Bronchial epithelial cell (primary cell): Measurements from ENCODE around the gene OSBPL3. TPM values are rescaled to one million over a fixed set of nuclear protein-coding genes. Genes with fewer than 3 reads are reported as not detected.

Experiments used
- DNase-seq: peaks from one replicate; pipeline ENCODE4 v3.0.0-alpha.2; 2010; ENCODE audit warnings: low read depth
- FAIRE-seq: peaks from 2 replicates; lab custom pipeline; 2011; peaks lifted over from hg19 to GRCh38; lab: Jason Lieb, UNC
- H3K27me3 ChIP-seq: 2 replicates; pipeline ENCODE4 v1.5.1; 2011; ENCODE audit warnings: low read length; ENCODE audit not compliant: control insufficient read depth, insufficient read depth
- H3K36me3 ChIP-seq: 2 replicates; pipeline ENCODE4 v1.5.1; 2011; ENCODE audit warnings: low read length; ENCODE audit not compliant: control insufficient read depth, insufficient read depth
- H3K4me3 ChIP-seq: 2 replicates; pipeline ENCODE4 v1.5.1; 2011; ENCODE audit warnings: mild to moderate bottlenecking, low read depth, low read length, control low read depth
- total RNA-seq: library from RNA; depleted of rRNA; stranded (reverse); fragments of >200 nt; gene quantifications from 2 replicates; pipeline ENCODE4 v1.2.1, GENCODE V29; 2014
- TF ChIP-seq, protein P1 (sequence below): IDR thresholded peaks from 2 replicates; pipeline ENCODE4 v1.5.1; 2011; ENCODE audit warnings: mild to moderate bottlenecking, moderate library complexity, low read length, control low read depth, inconsistent platforms; ENCODE audit not compliant: insufficient read depth, severe bottlenecking

Gene OSBPL3
- total RNA-seq, 1 donor from 2014 or later, result 25.0 TPM

- DNase-seq, result no peak
- no peak overlapping the region for H3K4me3 ChIP-seq
- no peak for FAIRE-seq
- H3K27me3 ChIP-seq, result no peaks in the 10 kb centered on the region
- H3K36me3 ChIP-seq, result no peaks in the 10 kb centered on the region
- TF ChIP-seq, protein P1, sequence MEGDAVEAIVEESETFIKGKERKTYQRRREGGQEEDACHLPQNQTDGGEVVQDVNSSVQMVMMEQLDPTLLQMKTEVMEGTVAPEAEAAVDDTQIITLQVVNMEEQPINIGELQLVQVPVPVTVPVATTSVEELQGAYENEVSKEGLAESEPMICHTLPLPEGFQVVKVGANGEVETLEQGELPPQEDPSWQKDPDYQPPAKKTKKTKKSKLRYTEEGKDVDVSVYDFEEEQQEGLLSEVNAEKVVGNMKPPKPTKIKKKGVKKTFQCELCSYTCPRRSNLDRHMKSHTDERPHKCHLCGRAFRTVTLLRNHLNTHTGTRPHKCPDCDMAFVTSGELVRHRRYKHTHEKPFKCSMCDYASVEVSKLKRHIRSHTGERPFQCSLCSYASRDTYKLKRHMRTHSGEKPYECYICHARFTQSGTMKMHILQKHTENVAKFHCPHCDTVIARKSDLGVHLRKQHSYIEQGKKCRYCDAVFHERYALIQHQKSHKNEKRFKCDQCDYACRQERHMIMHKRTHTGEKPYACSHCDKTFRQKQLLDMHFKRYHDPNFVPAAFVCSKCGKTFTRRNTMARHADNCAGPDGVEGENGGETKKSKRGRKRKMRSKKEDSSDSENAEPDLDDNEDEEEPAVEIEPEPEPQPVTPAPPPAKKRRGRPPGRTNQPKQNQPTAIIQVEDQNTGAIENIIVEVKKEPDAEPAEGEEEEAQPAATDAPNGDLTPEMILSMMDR, result no peak
These were observed 206.3 kb downstream of the OSBPL3 start for GRCh38 chr7:24773646-24774045.

- no peaks in the 10 kb centered on the region for H3K27me3 ChIP-seq
- DNase-seq (no peak), FAIRE-seq (no peak)
- TF ChIP-seq, protein P1, result no peak
- H3K36me3 ChIP-seq, result no peaks in the 10 kb centered on the region
- no peak overlapping the region for H3K4me3 ChIP-seq
These were observed 210.1 kb downstream of the OSBPL3 start for GRCh38 chr7:24769851-24770250.

- H3K27me3 ChIP-seq, result peaks cover 2% of the 10 kb centered on the region
- H3K36me3 ChIP-seq, result no peaks in the 10 kb centered on the region
- TF ChIP-seq, protein P1, result no peak
- DNase-seq (no peak), FAIRE-seq (no peak)
- no peak overlapping the region for H3K4me3 ChIP-seq
These were observed 210.8 kb downstream of the OSBPL3 start for GRCh38 chr7:24769014-24769830.

- H3K4me3 ChIP-seq, result no peak overlapping the region
- DNase-seq, result no peak
- peaks cover 2% of the 10 kb centered on the region for H3K27me3 ChIP-seq
- no peak for FAIRE-seq
- TF ChIP-seq, protein P1, result no peak
- no peaks in the 10 kb centered on the region for H3K36me3 ChIP-seq
These were observed 212.0 kb downstream of the OSBPL3 start for GRCh38 chr7:24767878-24768569.

DNA sequence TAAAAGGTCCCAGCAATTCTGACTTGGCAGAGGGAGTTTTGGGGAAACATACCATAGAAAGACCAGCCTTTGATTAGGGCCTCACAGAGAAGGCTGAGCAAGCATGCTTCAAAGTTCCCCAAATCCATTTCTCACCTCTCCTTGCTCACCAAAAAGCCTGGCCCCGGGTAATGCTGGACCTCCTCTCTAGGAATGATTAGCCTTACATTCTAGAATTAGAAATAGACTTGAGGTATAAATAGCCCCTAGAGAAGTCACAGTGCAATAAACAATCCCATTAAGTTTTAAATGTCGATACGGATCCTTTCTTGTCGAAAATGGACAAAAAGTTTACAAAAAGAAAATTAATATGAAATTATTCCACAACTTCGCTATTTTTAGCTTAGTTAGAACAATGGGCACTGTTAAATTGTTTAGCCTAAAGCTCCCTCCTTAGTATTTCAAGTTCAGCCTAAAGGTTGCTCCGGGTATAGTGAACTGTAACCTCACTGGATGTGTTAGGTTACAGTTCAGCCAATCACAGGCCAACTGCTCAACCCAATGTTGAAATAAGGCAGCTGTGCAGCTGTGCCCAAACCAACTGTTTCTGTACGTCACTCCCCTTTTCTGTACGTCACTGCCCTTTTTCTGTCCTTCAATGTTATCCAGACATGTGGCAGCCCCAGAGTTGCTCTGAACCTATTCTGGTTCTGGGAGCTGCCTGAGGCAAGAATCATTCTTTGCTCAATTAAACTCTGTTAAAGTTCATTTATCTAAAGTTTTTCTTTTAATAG, 214.8 kb downstream of the OSBPL3 start:
- TF ChIP-seq, protein P1, result no peak
- FAIRE-seq (no peak), DNase-seq (no peak)
- H3K4me3 ChIP-seq, result no peak overlapping the region
- peaks cover 2% of the 10 kb centered on the region for H3K27me3 ChIP-seq
- H3K36me3 ChIP-seq, result no peaks in the 10 kb centered on the region
